K562 (cell line): Measurements from ENCODE around the gene ZSWIM9. TPM values are rescaled to one million over a fixed set of nuclear protein-coding genes. Genes with fewer than 3 reads are reported as not detected.

Experiments used
- MGA ChIP-seq: fragments of 450-650 bp; IDR thresholded peaks from 2 replicates; pipeline ENCODE4 v1.6.1; 2016; ENCODE audit warnings: mild to moderate bottlenecking, moderate library complexity
- NFATC3 ChIP-seq: fragments of 450-650 bp; IDR thresholded peaks from 2 replicates; pipeline ENCODE4 v1.6.1; 2017; ENCODE audit warnings: mild to moderate bottlenecking
- ZBTB17 ChIP-seq: fragments of 450-650 bp; formaldehyde crosslinking; IDR thresholded peaks from 2 replicates; pipeline ENCODE4 v1.4.0; 2020; ENCODE audit warnings: mild to moderate bottlenecking
- ZNF23 ChIP-seq: fragments of 250-450 bp; sonication (Bioruptor Pico); IDR thresholded peaks from 2 replicates; pipeline ENCODE4 v1.4.0; 2020; ENCODE audit warnings: mild to moderate bottlenecking
- polyA plus RNA-seq, 8 experiments: library from polyadenylated mRNA; depleted of rRNA in 4 of 8; stranded (reverse) in 5 of 8; unstranded in 3 of 8; fragments of >200 nt; fragmentation: Nextera tagmentation in 2 of 8; fragmentation: Illumina TruSeq in 1 of 8; extraction: Ambion mirVana in 2 of 8; extraction: Trizol in 1 of 8; gene quantifications; 2 replicates each; pipeline versions ENCODE4 v1.2.1 to v1.2.3, GENCODE V29; 2011 to 2014; ENCODE audit warnings: inconsistent platforms in 1 of 8, missing spikeins in 1 of 8
- total RNA-seq, 7 experiments: library from RNA; depleted of rRNA in 6 of 7; stranded (reverse); fragments of >200 nt in 6 of 7; fragmentation: Illumina TruSeq in 2 of 7; extraction: Trizol in 2 of 7; gene quantifications; 2 replicates each; pipeline versions ENCODE4 v1.2.1 to v1.2.3, GENCODE V29; 2011 to 2021; ENCODE audit warnings: low replicate concordance in 1 of 7
- TF ChIP-seq, protein P1 (sequence below), 2 experiments: fragments of 150-350 bp in 1 of 2; IDR thresholded peaks; 2 replicates each; pipeline ENCODE4 v1.6.1; 2012 to 2016; ENCODE audit warnings: low read depth in 2 of 2, low read length in 2 of 2, mild to moderate bottlenecking in 1 of 2, moderate library complexity in 1 of 2

ZSWIM9 gene
- total and polyA plus RNA-seq, 9 of the 15 experiments (the other 6 are each of a cell fraction or from before 2014, with no cell fraction given) = 0.04 to 1.4 (median 0.34) TPM; not detected in 1

DNA sequence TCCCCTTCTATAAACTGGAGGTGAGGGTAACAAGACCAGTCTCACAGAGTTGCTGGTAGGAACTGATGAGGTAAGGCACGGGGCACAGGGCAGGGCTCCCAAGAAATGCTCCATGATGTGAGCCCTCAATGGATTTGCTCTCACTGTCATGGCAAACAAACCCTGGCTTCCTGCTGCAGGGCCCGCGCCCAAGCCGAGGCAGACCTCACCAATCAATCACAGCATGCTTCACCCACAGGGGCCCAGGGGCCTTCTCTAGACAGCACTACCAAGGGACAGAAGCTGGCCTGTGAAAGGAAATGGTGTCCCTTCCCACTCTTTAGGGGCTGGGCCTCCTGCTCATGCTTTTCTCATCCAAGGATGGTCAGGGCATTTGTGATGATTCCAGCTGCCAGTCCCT, 33.9 kb upstream of the ZSWIM9 start (continued):
- no peak for TF ChIP-seq MGA
- TF ChIP-seq ZNF23 (CRISPR knock-in tag) = peak; percentile 78
- TF ChIP-seq, protein P1, sequence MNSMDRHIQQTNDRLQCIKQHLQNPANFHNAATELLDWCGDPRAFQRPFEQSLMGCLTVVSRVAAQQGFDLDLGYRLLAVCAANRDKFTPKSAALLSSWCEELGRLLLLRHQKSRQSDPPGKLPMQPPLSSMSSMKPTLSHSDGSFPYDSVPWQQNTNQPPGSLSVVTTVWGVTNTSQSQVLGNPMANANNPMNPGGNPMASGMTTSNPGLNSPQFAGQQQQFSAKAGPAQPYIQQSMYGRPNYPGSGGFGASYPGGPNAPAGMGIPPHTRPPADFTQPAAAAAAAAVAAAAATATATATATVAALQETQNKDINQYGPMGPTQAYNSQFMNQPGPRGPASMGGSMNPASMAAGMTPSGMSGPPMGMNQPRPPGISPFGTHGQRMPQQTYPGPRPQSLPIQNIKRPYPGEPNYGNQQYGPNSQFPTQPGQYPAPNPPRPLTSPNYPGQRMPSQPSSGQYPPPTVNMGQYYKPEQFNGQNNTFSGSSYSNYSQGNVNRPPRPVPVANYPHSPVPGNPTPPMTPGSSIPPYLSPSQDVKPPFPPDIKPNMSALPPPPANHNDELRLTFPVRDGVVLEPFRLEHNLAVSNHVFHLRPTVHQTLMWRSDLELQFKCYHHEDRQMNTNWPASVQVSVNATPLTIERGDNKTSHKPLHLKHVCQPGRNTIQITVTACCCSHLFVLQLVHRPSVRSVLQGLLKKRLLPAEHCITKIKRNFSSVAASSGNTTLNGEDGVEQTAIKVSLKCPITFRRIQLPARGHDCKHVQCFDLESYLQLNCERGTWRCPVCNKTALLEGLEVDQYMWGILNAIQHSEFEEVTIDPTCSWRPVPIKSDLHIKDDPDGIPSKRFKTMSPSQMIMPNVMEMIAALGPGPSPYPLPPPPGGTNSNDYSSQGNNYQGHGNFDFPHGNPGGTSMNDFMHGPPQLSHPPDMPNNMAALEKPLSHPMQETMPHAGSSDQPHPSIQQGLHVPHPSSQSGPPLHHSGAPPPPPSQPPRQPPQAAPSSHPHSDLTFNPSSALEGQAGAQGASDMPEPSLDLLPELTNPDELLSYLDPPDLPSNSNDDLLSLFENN (IDR thresholded peaks at IDR 0.05; ENCODE audit: low read depth in 2 of 2, low read length in 2 of 2) = 0 out of 4 replicates have a peak, but pooled peaks of 1 of the 2 experiments have one; percentile 22
- no peak for TF ChIP-seq NFATC3
- TF ChIP-seq ZBTB17 (CRISPR knock-in tag) = peak; percentile 91
